Osteoblast (primary cell): ENCODE results near the gene ARID3A. TPM values are rescaled to one million over a fixed set of nuclear protein-coding genes. Genes with fewer than 3 reads are reported as not detected.

Experiments
- DNase-seq: peaks from one replicate; pipeline ENCODE4 v3.0.0; 2011; ENCODE audit warnings: low spot score, mixed read lengths; ENCODE audit not compliant: insufficient read length; ENCODE audit errors: missing footprints
- H2AFZ ChIP-seq: 2 replicates; pipeline ENCODE4 v1.6.0; 2011; ENCODE audit warnings: mild to moderate bottlenecking, low read length
- H3K27ac ChIP-seq: 2 replicates; pipeline ENCODE4 v1.5.1; 2011; ENCODE audit warnings: mild to moderate bottlenecking, low read depth, low read length, moderate library complexity
- H3K27me3 ChIP-seq: 2 replicates; pipeline ENCODE4 v1.6.0; 2012; ENCODE audit warnings: mild to moderate bottlenecking, control low read depth, inconsistent platforms, low read length, moderate library complexity; ENCODE audit not compliant: insufficient read depth
- H3K36me3 ChIP-seq: 2 replicates; pipeline ENCODE4 v1.5.1; 2011; ENCODE audit warnings: mild to moderate bottlenecking, low read length, control low read depth, moderate library complexity; ENCODE audit not compliant: insufficient read depth
- H3K4me1 ChIP-seq: 2 replicates; pipeline ENCODE4 v1.5.1; 2011; ENCODE audit warnings: mild to moderate bottlenecking, low read length, control low read depth, moderate library complexity; ENCODE audit not compliant: insufficient read depth
- H3K4me2 ChIP-seq: 2 replicates; pipeline ENCODE4 v1.6.0; 2011; ENCODE audit warnings: mild to moderate bottlenecking, low read length; ENCODE audit not compliant: insufficient read depth
- H3K4me3 ChIP-seq: fragments of 200-600 bp; sonication (generic); 3 replicates; pipeline ENCODE4 v1.5.1; 2012; ENCODE audit warnings: mild to moderate bottlenecking, low read length, inconsistent platforms; ENCODE audit not compliant: insufficient read depth
- H3K79me2 ChIP-seq: 2 replicates; pipeline ENCODE4 v1.6.0; 2012; ENCODE audit warnings: mild to moderate bottlenecking, low read length, control low read depth, inconsistent platforms; ENCODE audit not compliant: insufficient read depth
- H3K9me3 ChIP-seq: 2 replicates; pipeline ENCODE4 v1.5.1; 2011; ENCODE audit warnings: low read depth, low read length, control low read depth
- H4K20me1 ChIP-seq: 2 replicates; pipeline ENCODE4 v1.6.0; 2012; ENCODE audit warnings: mild to moderate bottlenecking, low read length, control low read depth; ENCODE audit not compliant: insufficient read depth
- CTCF ChIP-seq: IDR thresholded peaks from 2 replicates; pipeline ENCODE4 v1.5.1; 2011; ENCODE audit warnings: mild to moderate bottlenecking, low read depth, low read length, moderate library complexity; ENCODE audit errors: extremely low read depth
- total RNA-seq: library from RNA; depleted of rRNA; stranded (reverse); fragments of >200 nt; gene quantifications from 2 replicates; pipeline ENCODE4 v1.2.3, GENCODE V29; 2012

ARID3A gene
- total RNA-seq, 1 donor: 21.7 TPM

- DNase-seq: no peak
- H3K27ac ChIP-seq: no peak overlapping the region
- H2AFZ ChIP-seq: no peak overlapping the region
- H3K4me1 ChIP-seq: no peaks in the 10 kb centered on the region
- no peaks in the 10 kb centered on the region for H3K9me3 ChIP-seq
- no peak overlapping the region for H3K4me3 ChIP-seq
- no peaks in the 10 kb centered on the region for H3K27me3 ChIP-seq
- H4K20me1 ChIP-seq: peaks cover 3% of the 10 kb centered on the region
- peaks cover 38% of the 10 kb centered on the region for H3K36me3 ChIP-seq
- TF ChIP-seq CTCF: no peak
- no peak overlapping the region for H3K4me2 ChIP-seq
- H3K79me2 ChIP-seq: no peaks in the 10 kb centered on the region
These were observed 39.2 kb downstream of the ARID3A start for GRCh38 chr19:964761-965694.

GRCh38 chr19:966485-967088 is 40.8 kb downstream of the ARID3A start:
- no peaks in the 10 kb centered on the region for H3K4me1 ChIP-seq
- H3K27ac ChIP-seq: no peak overlapping the region
- no peak overlapping the region for H3K4me2 ChIP-seq
- H3K4me3 ChIP-seq: no peak overlapping the region
- H3K27me3 ChIP-seq: no peaks in the 10 kb centered on the region
- peaks cover 3% of the 10 kb centered on the region for H4K20me1 ChIP-seq
- peaks cover 54% of the 10 kb centered on the region for H3K36me3 ChIP-seq
- H2AFZ ChIP-seq: no peak overlapping the region
- H3K79me2 ChIP-seq: no peaks in the 10 kb centered on the region
- no peak for TF ChIP-seq CTCF
- peaks cover 5% of the 10 kb centered on the region for H3K9me3 ChIP-seq
- DNase-seq: no peak

GRCh38 chr19:970695-971094 is 44.9 kb downstream of the ARID3A start:
- Histone ChIP-seq H4K20me1 (no peaks in the 10 kb centered on the region), H3K79me2 (no peaks in the 10 kb centered on the region), H3K27me3 (no peaks in the 10 kb centered on the region), H2AFZ (no peak overlapping the region), H3K36me3 (peaks cover 51% of the 10 kb centered on the region), H3K4me3 (no peak overlapping the region), H3K4me1 (no peaks in the 10 kb centered on the region), H3K4me2 (no peak overlapping the region), H3K27ac (no peak overlapping the region), H3K9me3 (peaks cover 5% of the 10 kb centered on the region)
- DNase-seq: no peak
- TF ChIP-seq CTCF: peak; percentile 51

- peaks cover 5% of the 10 kb centered on the region for H3K9me3 ChIP-seq
- H3K4me1 ChIP-seq: no peaks in the 10 kb centered on the region
- H3K36me3 ChIP-seq: peaks cover 46% of the 10 kb centered on the region
- H2AFZ ChIP-seq: no peak overlapping the region
- TF ChIP-seq CTCF: no peak
- H3K4me3 ChIP-seq: no peak overlapping the region
- H3K79me2 ChIP-seq: no peaks in the 10 kb centered on the region
- no peak overlapping the region for H3K4me2 ChIP-seq
- H3K27ac ChIP-seq: no peak overlapping the region
- DNase-seq: no peak
- no peaks in the 10 kb centered on the region for H3K27me3 ChIP-seq
- no peaks in the 10 kb centered on the region for H4K20me1 ChIP-seq
These were observed 46.0 kb downstream of the ARID3A start for GRCh38 chr19:971795-972194.
